LHCN-M2 (cell line): Measurements from ENCODE around the gene PLEKHG3. TPM values are rescaled to one million over a fixed set of nuclear protein-coding genes. Genes with fewer than 3 reads are reported as not detected.
A peak's percentile ranks its signal among the peaks of the same experiment; 100 is the strongest.

Experiments used
- DNase-seq: peaks from one replicate; pipeline ENCODE4 v3.0.0-alpha.2; 2012; ENCODE audit warnings: low read depth
- total RNA-seq: library from RNA; depleted of rRNA; stranded (reverse); fragments of >200 nt; gene quantifications from 2 replicates; pipeline ENCODE4 v1.2.3, GENCODE V29; 2014

Gene PLEKHG3
- total RNA-seq, 1 experiment from 2014 or later, result 6.0 TPM

GRCh38 chr14:64706593-64707193 is 2.5 kb downstream of the PLEKHG3 start:
- no peak for DNase-seq

GRCh38 chr14:64707661-64708060 is 3.4 kb downstream of the PLEKHG3 start:
- DNase-seq, result peak; percentile 38

GRCh38 chr14:64708148-64709004 is 4.2 kb downstream of the PLEKHG3 start:
- no peak for DNase-seq

- DNase-seq, result no peak
Measured at GRCh38 chr14:64709126-64709525, 4.9 kb downstream of the PLEKHG3 start.

- no peak for DNase-seq
Measured at GRCh38 chr14:64711039-64711438, 6.8 kb downstream of the PLEKHG3 start.

GRCh38 chr14:64713677-64714076 is 9.5 kb downstream of the PLEKHG3 start:
- no peak for DNase-seq

- no peak for DNase-seq
Measured at GRCh38 chr14:64714432-64715025, 10.3 kb downstream of the PLEKHG3 start.

- no peak for DNase-seq
Measured at GRCh38 chr14:64715146-64715627, 11.0 kb downstream of the PLEKHG3 start.

- DNase-seq, result no peak
Measured at GRCh38 chr14:64715628-64716412, 11.6 kb downstream of the PLEKHG3 start.

GRCh38 chr14:64717870-64718269 is 13.6 kb downstream of the PLEKHG3 start:
- DNase-seq, result peak; percentile 31

GRCh38 chr14:64718762-64719161 is 14.5 kb downstream of the PLEKHG3 start:
- no peak for DNase-seq

GRCh38 chr14:64719601-64720000 is 15.4 kb downstream of the PLEKHG3 start:
- no peak for DNase-seq

- peak; percentile 21 for DNase-seq
Measured at GRCh38 chr14:64720131-64720576, 15.9 kb downstream of the PLEKHG3 start.

GRCh38 chr14:64721391-64721791 is 17.2 kb downstream of the PLEKHG3 start:
- DNase-seq, result peak; percentile 39

GRCh38 chr14:64721899-64722298 is 17.7 kb downstream of the PLEKHG3 start:
- DNase-seq, result no peak

GRCh38 chr14:64722842-64723447 is 18.7 kb downstream of the PLEKHG3 start:
- DNase-seq, result no peak

GRCh38 chr14:64723691-64724577 is 19.7 kb downstream of the PLEKHG3 start:
- no peak for DNase-seq

GRCh38 chr14:64724578-64724930 is 20.3 kb downstream of the PLEKHG3 start:
- no peak for DNase-seq

- DNase-seq, result no peak
Measured at GRCh38 chr14:64725261-64725815, 21.1 kb downstream of the PLEKHG3 start.
